MCF 10A (cell line): Measurements from ENCODE around the gene MYLK. TPM values are rescaled to one million over a fixed set of nuclear protein-coding genes. Genes with fewer than 3 reads are reported as not detected.

Experiments used
- BruUV-seq: library from RNA; stranded (reverse); fragments of 400-500 nt; replicated peaks from 2 replicates; lab custom pipeline; 2021; lab: Mats Ljungman, UMichigan
- CTCF ChIA-PET: fragments of 300-600 bp; sonication (Branson Sonifier 250); formaldehyde crosslinking; extraction: SDS; loops from one replicate; lab custom pipeline; 2021; ENCODE audit warnings: antibody characterized with exemption, inconsistent platforms; lab: Yijun Ruan, JAX
- POLR2A ChIA-PET: fragments of 300-600, 350-650 bp; sonication (Branson Sonifier 250); formaldehyde crosslinking; extraction: SDS; loops from one replicate; lab custom pipeline; 2020; ENCODE audit warnings: antibody characterized with exemption, inconsistent platforms; lab: Yijun Ruan, JAX
- DNase-seq: peaks from one replicate; pipeline ENCODE4 v3.0.0-alpha.2; 2018; ENCODE audit not compliant: unreplicated experiment
- H3K27ac Mint-ChIP-seq: one replicate; pipeline ENCODE4 v1.8.0; 2022; ENCODE audit warnings: mild to moderate bottlenecking, low read depth, mixed read lengths; ENCODE audit not compliant: unreplicated experiment
- H3K27me3 Mint-ChIP-seq: one replicate; pipeline ENCODE4 v1.8.0; 2022; ENCODE audit warnings: mixed read lengths; ENCODE audit not compliant: insufficient read depth, unreplicated experiment
- H3K36me3 Mint-ChIP-seq: one replicate; pipeline ENCODE4 v1.8.0; 2022; ENCODE audit warnings: mild to moderate bottlenecking, moderate library complexity, mixed read lengths; ENCODE audit not compliant: insufficient read depth, unreplicated experiment
- H3K4me1 Mint-ChIP-seq: one replicate; pipeline ENCODE4 v1.8.0; 2022; ENCODE audit warnings: mixed read lengths; ENCODE audit not compliant: insufficient read depth, unreplicated experiment
- H3K4me3 Mint-ChIP-seq: one replicate; pipeline ENCODE4 v1.8.0; 2022; ENCODE audit warnings: mild to moderate bottlenecking, moderate library complexity, mixed read lengths; ENCODE audit not compliant: unreplicated experiment
- H3K9me3 Mint-ChIP-seq: one replicate; pipeline ENCODE4 v1.8.0; 2022; ENCODE audit warnings: mixed read lengths; ENCODE audit not compliant: unreplicated experiment
- CTCF ChIP-seq: fragments of 200-600 bp; IDR thresholded peaks from one replicate; pipeline ENCODE4 v1.8.0; 2022; ENCODE audit warnings: antibody characterized with exemption, mild to moderate bottlenecking; ENCODE audit not compliant: unreplicated experiment
- intact Hi-C: fragments of 100-400 bp; cut with micrococcal nuclease; formaldehyde crosslinking; loops from 2 replicates; pipeline ENCODE4 v1.14.1; 2022
- total RNA-seq: library from RNA; stranded (reverse); gene quantifications from 2 replicates; pipeline ENCODE4 v1.2.3, GENCODE V29; 2022

The MYLK gene
- total RNA-seq, 1 experiment from 2014 or later, result 2.3 TPM

GRCh38 chr3:123656691-123657090 is 227.4 kb downstream of the MYLK start:
- CTCF ChIA-PET, result interaction anchor here (0.5 to 12.6 kb wide), 5 partner anchors 46 to 544 kb away, joined by 3 to 162 read pairs (median 113); no protein-coding TSS in a partner anchor
- Mint-ChIP-seq H3K36me3 (peaks cover 15% of the 10 kb centered on the region), H3K4me3 (no peak overlapping the region), H3K27ac (no peak overlapping the region), H3K9me3 (no peaks in the 10 kb centered on the region), H3K4me1 (peaks cover 26% of the 10 kb centered on the region), H3K27me3 (peaks cover 12% of the 10 kb centered on the region)
- TF ChIP-seq CTCF, result no peak
- intact Hi-C loops, result loop anchor here (10.0 kb wide), 1 partner anchor 628 kb away; no protein-coding TSS in a partner anchor
- no TSS peak for BruUV-seq
- POLR2A ChIA-PET, result no interaction called here
- DNase-seq, result no peak

GRCh38 chr3:123656274-123656673 is 227.9 kb downstream of the MYLK start:
- DNase-seq, result no peak
- Mint-ChIP-seq H3K27me3 (peaks cover 8% of the 10 kb centered on the region), H3K4me1 (peaks cover 24% of the 10 kb centered on the region), H3K9me3 (no peaks in the 10 kb centered on the region), H3K4me3 (no peak overlapping the region), H3K36me3 (peaks cover 15% of the 10 kb centered on the region), H3K27ac (no peak overlapping the region)
- POLR2A ChIA-PET, result no interaction called here
- no TSS peak for BruUV-seq
- TF ChIP-seq CTCF, result no peak
- CTCF ChIA-PET, result interaction anchor here (1.1 to 12.6 kb wide), 4 partner anchors 47 to 74 kb away, joined by 3 to 162 read pairs (median 115); no protein-coding TSS in a partner anchor
- intact Hi-C loops, result loop anchor here (10.0 kb wide), 1 partner anchor 629 kb away; no protein-coding TSS in a partner anchor

- intact Hi-C loops, result loop anchor here (10.0 kb wide), 1 partner anchor 629 kb away; no protein-coding TSS in a partner anchor
- Mint-ChIP-seq H3K27me3 (no peaks in the 10 kb centered on the region), H3K9me3 (no peaks in the 10 kb centered on the region), H3K36me3 (peaks cover 11% of the 10 kb centered on the region), H3K4me1 (peaks cover 17% of the 10 kb centered on the region), H3K27ac (no peak overlapping the region), H3K4me3 (no peak overlapping the region)
- no TSS peak for BruUV-seq
- no peak for TF ChIP-seq CTCF
- POLR2A ChIA-PET, result no interaction called here
- CTCF ChIA-PET, result interaction anchor here (0.5 to 12.6 kb wide), 9 partner anchors 10 to 328 kb away, joined by 3 to 162 read pairs (median 4); no protein-coding TSS in a partner anchor
- peak; percentile 43 for DNase-seq
Measured at GRCh38 chr3:123655400-123655799, 228.7 kb downstream of the MYLK start.

GRCh38 chr3:123653221-123653682 is 230.9 kb downstream of the MYLK start:
- Mint-ChIP-seq H3K27me3 (no peaks in the 10 kb centered on the region), H3K27ac (peak overlapping the region; percentile 24), H3K36me3 (peaks cover 12% of the 10 kb centered on the region), H3K9me3 (no peaks in the 10 kb centered on the region), H3K4me3 (no peak overlapping the region), H3K4me1 (peaks cover 17% of the 10 kb centered on the region)
- DNase-seq, result peak; percentile 72
- CTCF ChIA-PET, result interaction anchor here (0.8 to 12.6 kb wide), 27 partner anchors 10 to 910 kb away, joined by 3 to 162 read pairs (median 9); partner anchors contain the start of genes HACD2 and KALRN
- POLR2A ChIA-PET, result interaction anchor here (1.1 to 1.5 kb wide), 2 partner anchors 12 to 69 kb away, joined by 4 read pairs; no protein-coding TSS in a partner anchor
- intact Hi-C loops, result loop anchor here (5.0 to 10.0 kb wide), 2 partner anchors 329 to 632 kb away; no protein-coding TSS in a partner anchor
- BruUV-seq, result no TSS peak
- no peak for TF ChIP-seq CTCF
